Bladder microvascular endothelial cell (primary cell): ENCODE results near the gene IL6R. TPM values are rescaled to one million over a fixed set of nuclear protein-coding genes. Genes with fewer than 3 reads are reported as not detected.

Source experiments
- total RNA-seq: library from RNA; depleted of rRNA; stranded (reverse); fragments of >200 nt; gene quantifications from 2 replicates; pipeline ENCODE4 v1.2.3, GENCODE V29; 2014

The IL6R gene
- total RNA-seq = 10.7 and 15.0 TPM in 2 replicates

DNA sequence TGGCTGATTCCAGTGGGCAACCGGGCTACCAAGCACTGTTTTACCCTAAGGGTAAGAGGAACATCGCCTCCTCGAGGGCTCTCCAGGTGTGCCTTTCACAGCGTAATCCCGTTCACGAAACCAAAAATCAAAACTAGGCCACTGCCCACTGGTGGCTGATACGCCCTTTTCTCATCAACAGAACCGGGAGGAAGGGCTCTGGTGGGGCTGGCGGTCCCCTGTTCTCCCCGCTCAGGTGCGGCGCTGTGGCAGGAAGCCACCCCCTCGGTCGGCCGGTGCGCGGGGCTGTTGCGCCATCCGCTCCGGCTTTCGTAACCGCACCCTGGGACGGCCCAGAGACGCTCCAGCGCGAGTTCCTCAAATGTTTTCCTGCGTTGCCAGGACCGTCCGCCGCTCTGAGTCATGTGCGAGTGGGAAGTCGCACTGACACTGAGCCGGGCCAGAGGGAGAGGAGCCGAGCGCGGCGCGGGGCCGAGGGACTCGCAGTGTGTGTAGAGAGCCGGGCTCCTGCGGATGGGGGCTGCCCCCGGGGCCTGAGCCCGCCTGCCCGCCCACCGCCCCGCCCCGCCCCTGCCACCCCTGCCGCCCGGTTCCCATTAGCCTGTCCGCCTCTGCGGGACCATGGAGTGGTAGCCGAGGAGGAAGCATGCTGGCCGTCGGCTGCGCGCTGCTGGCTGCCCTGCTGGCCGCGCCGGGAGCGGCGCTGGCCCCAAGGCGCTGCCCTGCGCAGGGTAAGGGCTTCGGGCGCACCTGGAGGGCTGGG is at the start of gene IL6R:
TSS of gene IL6R (plus strand) at position 360 of the 763 bp plus-strand sequence. CDS start at position 647, 287 bp downstream.

DNA sequence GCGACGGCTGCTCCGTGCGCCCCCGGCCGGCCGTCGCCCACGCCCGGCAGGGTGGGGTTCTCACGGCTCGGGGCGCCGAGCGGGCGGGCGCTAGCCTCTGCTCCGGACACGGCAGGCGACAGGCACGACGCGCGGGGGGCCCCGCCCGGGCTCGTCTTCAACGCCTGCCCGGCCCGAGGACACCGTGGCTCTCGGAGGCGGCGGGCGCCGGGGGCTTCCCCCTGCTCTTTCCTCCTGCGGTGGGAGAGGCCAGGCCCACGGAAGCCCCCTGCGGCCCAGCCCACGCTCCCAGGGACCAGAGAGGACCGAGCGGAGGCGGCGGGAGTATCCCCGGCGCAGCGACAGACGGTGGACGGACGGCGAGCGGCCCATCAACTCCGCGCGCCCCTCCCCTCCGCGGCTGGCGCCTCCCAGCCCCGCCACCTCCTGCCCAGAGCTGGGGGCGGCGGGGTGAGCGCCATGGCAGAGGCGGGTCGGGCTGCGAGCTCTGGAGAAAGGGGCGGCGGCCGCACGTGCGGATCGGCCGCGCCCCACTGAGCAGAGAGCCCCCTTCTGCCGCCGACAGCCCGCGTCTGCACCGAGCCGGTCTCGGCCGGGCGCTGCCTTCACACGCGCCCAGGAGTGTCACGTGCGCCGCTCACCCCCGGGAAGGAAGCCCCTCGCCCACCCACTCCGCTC is 97.1 kb downstream of the IL6R start, which contains the start of the genes SHE and TDRD10:
TSS of gene SHE (minus strand) at position 347 of the 678 bp plus-strand sequence. CDS start 386 bp downstream, outside the sequence.
TSS of gene TDRD10 (plus strand) at position 154 of the 678 bp plus-strand sequence. CDS start 4,685 bp downstream, outside the sequence.

Other genes with a start within 250 kb of the IL6R start
- gene TPM3, start 213.2 kb upstream of the IL6R start, total RNA-seq = 449 and 809 TPM in 2 replicates
- not detected in 2 replicates for gene CFAP141, start 199.0 kb upstream of the IL6R start, total RNA-seq
- 31.9 and 123 TPM in 2 replicates for gene UBAP2L, start 184.4 kb upstream of the IL6R start, total RNA-seq
- gene HAX1, start 132.7 kb upstream of the IL6R start, total RNA-seq = 75.7 and 82.6 TPM in 2 replicates
- gene AQP10, start 84.2 kb upstream of the IL6R start, total RNA-seq = not detected in 2 replicates
- gene ATP8B2, start 79.8 kb upstream of the IL6R start, total RNA-seq = 60.7 and 69.6 TPM in 2 replicates
- 3.6 and 5.2 TPM in 2 replicates for gene TDRD10, start 96.9 kb downstream of the IL6R start, total RNA-seq
- 59.3 and 71.6 TPM in 2 replicates for gene SHE, start 97.1 kb downstream of the IL6R start, total RNA-seq
- gene UBE2Q1, start 153.3 kb downstream of the IL6R start, total RNA-seq = 23.2 and 46.6 TPM in 2 replicates
- under 0.01 TPM in 1 of 2 replicates, not detected in the other for gene CHRNB2, start 162.4 kb downstream of the IL6R start, total RNA-seq
- gene ADAR, start 202.8 kb downstream of the IL6R start, total RNA-seq = 54.9 and 114 TPM in 2 replicates